CD14-positive monocyte (primary cell): ENCODE data around the gene MSI2. TPM values are rescaled to one million over a fixed set of nuclear protein-coding genes. Genes with fewer than 3 reads are reported as not detected.

Source experiments
- DNase-seq, 3 donors: peaks; one replicate each; pipeline ENCODE4 v3.0.0-alpha.2; 2011 to 2022
- H2AFZ ChIP-seq: 2 replicates; pipeline ENCODE4 v1.6.0; 2012; ENCODE audit warnings: mild to moderate bottlenecking, low read depth, low read length, inconsistent platforms; ENCODE audit not compliant: insufficient read depth, poor library complexity, severe bottlenecking
- H3K27ac ChIP-seq, 2 donors: 1 replicate in 1 of 2; 2 replicates in 1 of 2; pipeline ENCODE4 v1.5.1; 2012 to 2013; ENCODE audit warnings: low read length in 2 of 2, control low read depth in 1 of 2, inconsistent platforms in 1 of 2, low read depth in 1 of 2, mild to moderate bottlenecking in 1 of 2
- H3K27me3 ChIP-seq, 2 donors: one replicate each; pipeline versions ENCODE4 v1.6.0 to v1.6.1; 2011 to 2013; ENCODE audit warnings: low read length in 2 of 2; ENCODE audit not compliant: control insufficient read depth in 2 of 2, insufficient read depth in 2 of 2
- H3K36me3 ChIP-seq, 2 donors: replicated peaks in 1 of 2; 1 replicate in 1 of 2; 2 replicates in 1 of 2; pipeline versions ENCODE4 v1.5.1 to v1.6.1; 2012 to 2013; ENCODE audit warnings: low read length in 2 of 2, control low read depth in 1 of 2, inconsistent platforms in 1 of 2, mild to moderate bottlenecking in 1 of 2; ENCODE audit not compliant: insufficient read depth in 2 of 2, control insufficient read depth in 1 of 2
- H3K4me1 ChIP-seq, 2 donors: 1 replicate in 1 of 2; 2 replicates in 1 of 2; pipeline versions ENCODE4 v1.5.1 to v1.6.1; 2012 to 2013; ENCODE audit warnings: low read length in 2 of 2, control low read depth in 1 of 2, inconsistent platforms in 1 of 2, mild to moderate bottlenecking in 1 of 2, moderate library complexity in 1 of 2; ENCODE audit not compliant: insufficient read depth in 2 of 2, control insufficient read depth in 1 of 2
- H3K4me2 ChIP-seq: replicated peaks from 2 replicates; pipeline ENCODE3; 2012; ENCODE audit warnings: low read length, moderate library complexity, mild to moderate bottlenecking; ENCODE audit not compliant: poor library complexity, severe bottlenecking; ENCODE audit errors: extremely low read depth
- H3K4me3 ChIP-seq, 3 experiments: fragments of 200-600 bp in 1 of 3; sonication (generic) in 1 of 3; replicated peaks in 1 of 3; 1 replicate in 2 of 3; 2 replicates in 1 of 3; pipeline ENCODE4 v1.5.1; 2011 to 2013; ENCODE audit warnings: low read length in 3 of 3, mild to moderate bottlenecking in 3 of 3, control low read depth in 2 of 3, low read depth in 2 of 3, inconsistent platforms in 1 of 3, moderate library complexity in 1 of 3
- H3K79me2 ChIP-seq: 2 replicates; pipeline ENCODE4 v1.6.0; 2012; ENCODE audit warnings: mild to moderate bottlenecking, control low read depth, inconsistent platforms, low read length, moderate library complexity; ENCODE audit not compliant: insufficient read depth
- H3K9ac ChIP-seq: 2 replicates; pipeline ENCODE4 v1.6.0; 2017; ENCODE audit warnings: low read length, mild to moderate bottlenecking; ENCODE audit not compliant: insufficient read depth, poor library complexity, severe bottlenecking
- H3K9me3 ChIP-seq, 2 donors: replicated peaks in 1 of 2; 1 replicate in 1 of 2; 2 replicates in 1 of 2; pipeline versions ENCODE4 v1.5.1 to v1.6.1; 2012 to 2013; ENCODE audit warnings: low read length in 2 of 2, control low read depth in 1 of 2; ENCODE audit not compliant: control insufficient read depth in 1 of 2, insufficient read depth in 1 of 2
- H4K20me1 ChIP-seq: 2 replicates; pipeline ENCODE4 v1.6.0; 2012; ENCODE audit warnings: mild to moderate bottlenecking, low read length, control low read depth, moderate library complexity; ENCODE audit not compliant: insufficient read depth
- H3K27ac Mint-ChIP-seq, 7 donors: one replicate each; pipeline ENCODE4 v1.8.0; 2020; ENCODE audit warnings: mild to moderate bottlenecking in 7 of 7, mixed read lengths in 7 of 7, moderate library complexity in 6 of 7, inconsistent platforms in 2 of 7
- H3K27me3 Mint-ChIP-seq, 3 donors: one replicate each; pipeline ENCODE4 v1.8.0; 2021 to 2022; ENCODE audit warnings: low read depth in 3 of 3, mild to moderate bottlenecking in 3 of 3, mixed read lengths in 3 of 3, moderate library complexity in 3 of 3, inconsistent platforms in 1 of 3
- H3K36me3 Mint-ChIP-seq, 2 donors: one replicate each; pipeline ENCODE4 v1.8.0; 2020; ENCODE audit warnings: mixed read lengths in 2 of 2, inconsistent platforms in 1 of 2, mild to moderate bottlenecking in 1 of 2
- H3K4me1 Mint-ChIP-seq: one replicate; pipeline ENCODE4 v1.8.0; 2020; ENCODE audit warnings: mild to moderate bottlenecking, mixed read lengths
- H3K4me3 Mint-ChIP-seq, 2 donors: one replicate each; pipeline ENCODE4 v1.8.0; 2020; ENCODE audit warnings: mild to moderate bottlenecking in 2 of 2, mixed read lengths in 2 of 2, moderate library complexity in 1 of 2
- H3K9me3 Mint-ChIP-seq, 7 donors: one replicate each; pipeline ENCODE4 v1.8.0; 2020 to 2022; ENCODE audit warnings: mixed read lengths in 7 of 7, mild to moderate bottlenecking in 6 of 7, moderate library complexity in 6 of 7, inconsistent platforms in 2 of 7
- CTCF ChIP-seq: fragments of 200-600 bp; IDR thresholded peaks from one replicate; pipeline ENCODE4 v1.8.0; 2022; ENCODE audit warnings: antibody characterized with exemption, mild to moderate bottlenecking
- WGBS: methylation state at CpG from one replicate; pipeline ENCODE4 v1.1.5; 2013; ENCODE audit warnings: missing lambda C conversion rate; ENCODE audit not compliant: insufficient coverage; 5-methylcytosine and 5-hydroxymethylcytosine counted together
- intact Hi-C, 2 donors: fragments of 100-400 bp; cut with micrococcal nuclease; formaldehyde crosslinking; loops; one replicate each; pipeline versions ENCODE4 v1.15.0 to v1.15.1; 2023
- polyA plus RNA-seq, 3 donors: library from polyadenylated mRNA; depleted of rRNA in 1 of 3; unstranded in 2 of 3; stranded (reverse) in 1 of 3; fragments of 300-500 nt in 2 of 3; fragments of >200 nt in 1 of 3; fragmentation: Illumina TruSeq in 2 of 3; gene quantifications; 1 replicate in 2 of 3; 2 replicates in 1 of 3; pipeline ENCODE4 v1.2.3, GENCODE V29; 2012 to 2021

Gene MSI2
- polyA plus RNA-seq, 3 donors: 0.20 to 6.6 (median 0.37) TPM

GRCh38 chr17:57603546-57603945, 347.2 kb downstream of the MSI2 start:
- H3K27ac ChIP-seq: peak overlapping the region in 1 of 2 donors; percentile 38
- peaks cover 44 to 55% of the 10 kb centered on the region in 2 donors for H3K4me1 ChIP-seq
- H3K79me2 ChIP-seq: no peaks in the 10 kb centered on the region
- H3K9ac ChIP-seq: no peak overlapping the region
- H3K9me3 ChIP-seq: no peaks in the 10 kb centered on the region
- H2AFZ ChIP-seq: no peak overlapping the region
- H3K36me3 ChIP-seq: no peaks in the 10 kb centered on the region
- Mint-ChIP-seq H3K4me1 (peaks cover 59% of the 10 kb centered on the region), H3K36me3 (peaks cover 0 to 10% of the 10 kb centered on the region in 2 donors), H3K9me3 (peaks cover 0 to 1% (median 0%) of the 10 kb centered on the region in 7 donors), H3K27ac (peak overlapping the region in 6 of 7 donors; percentile 34 to 86 (median 66)), H3K27me3 (peaks cover 0 to 2% (median 0%) of the 10 kb centered on the region in 3 donors), H3K4me3 (no peak overlapping the region)
- TF ChIP-seq CTCF: no peak
- no peak overlapping the region for H3K4me3 ChIP-seq
- no peak overlapping the region for H3K4me2 ChIP-seq
- intact Hi-C loops: no loop called here
- no peaks in the 10 kb centered on the region for H3K27me3 ChIP-seq
- WGBS: 96% methylated on average over 3 of the region's 3 CpGs
- H4K20me1 ChIP-seq: no peaks in the 10 kb centered on the region
- DNase-seq: no peak

GRCh38 chr17:57603978-57604377, 347.7 kb downstream of the MSI2 start:
- H3K4me3 Mint-ChIP-seq: peak overlapping the region in 1 of 2 donors; percentile 81

More at GRCh38 chr17:57603978-57604377, 347.7 kb downstream of the MSI2 start:
- no CpG with 5 or more reads among the region's 5 CpGs for WGBS
- no peak overlapping the region for H3K9ac ChIP-seq
- Mint-ChIP-seq H3K9me3 (peaks cover 0 to 1% (median 0%) of the 10 kb centered on the region in 7 donors), H3K36me3 (peaks cover 0 to 10% of the 10 kb centered on the region in 2 donors), H3K4me1 (peaks cover 55% of the 10 kb centered on the region), H3K27ac (peak overlapping the region; percentile 34 to 86 (median 58)), H3K27me3 (peaks cover 0 to 2% (median 0%) of the 10 kb centered on the region in 3 donors)
- peaks cover 42 to 52% of the 10 kb centered on the region in 2 donors for H3K4me1 ChIP-seq
- no peaks in the 10 kb centered on the region for H3K36me3 ChIP-seq
- no peak for TF ChIP-seq CTCF
- H3K4me2 ChIP-seq: no peak overlapping the region
- H3K27me3 ChIP-seq: no peaks in the 10 kb centered on the region
- no peaks in the 10 kb centered on the region for H3K79me2 ChIP-seq
- H2AFZ ChIP-seq: no peak overlapping the region
- intact Hi-C loops: no loop called here
- no peak overlapping the region for H3K4me3 ChIP-seq
- H3K27ac ChIP-seq: peak overlapping the region in 1 of 2 donors; percentile 38
- H4K20me1 ChIP-seq: no peaks in the 10 kb centered on the region
- no peaks in the 10 kb centered on the region for H3K9me3 ChIP-seq
- DNase-seq: peak; percentile 81 to 87 (median 82)
